HG03066 (cell line): ENCODE measurements around the gene SMPX.
"Not testable (repeated sequence)": the region's sequence is repeated elsewhere in the genome, so short reads cannot be mapped to it uniquely, and the experiment has no call there.

ENCODE experiments used
- ATAC-seq: cut with Tn5 transposase; IDR thresholded peaks from one replicate; pipeline ENCODE4 v1.9.1; 2021; ENCODE audit warnings: low read depth; ENCODE audit not compliant: unreplicated experiment

SMPX gene

DNA sequence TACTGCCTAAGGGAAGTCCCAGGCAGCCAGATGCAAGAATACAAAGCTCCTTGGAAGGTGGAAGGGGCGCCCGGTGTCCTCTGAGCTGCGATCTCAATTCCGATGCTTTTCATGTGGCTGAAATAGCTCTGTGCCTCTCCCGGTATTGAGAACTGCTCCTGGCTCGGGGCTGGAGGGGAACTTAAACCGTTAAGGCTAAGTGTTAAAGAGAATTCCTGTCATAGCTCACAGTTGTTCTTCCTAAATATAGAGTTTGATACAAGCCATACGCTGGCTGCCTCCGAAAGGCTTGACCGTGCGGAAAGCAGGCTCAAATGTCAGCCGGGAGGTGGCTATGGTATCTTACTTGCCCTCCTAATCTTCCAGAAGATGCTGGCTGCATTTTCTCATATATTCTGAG is at the start of gene SMPX:
Gene SMPX (minus strand): TSS at position 157 of the 400 bp plus-strand sequence. CDS start 3,826 bp downstream, outside the sequence.
- ATAC-seq, result no peak

DNA sequence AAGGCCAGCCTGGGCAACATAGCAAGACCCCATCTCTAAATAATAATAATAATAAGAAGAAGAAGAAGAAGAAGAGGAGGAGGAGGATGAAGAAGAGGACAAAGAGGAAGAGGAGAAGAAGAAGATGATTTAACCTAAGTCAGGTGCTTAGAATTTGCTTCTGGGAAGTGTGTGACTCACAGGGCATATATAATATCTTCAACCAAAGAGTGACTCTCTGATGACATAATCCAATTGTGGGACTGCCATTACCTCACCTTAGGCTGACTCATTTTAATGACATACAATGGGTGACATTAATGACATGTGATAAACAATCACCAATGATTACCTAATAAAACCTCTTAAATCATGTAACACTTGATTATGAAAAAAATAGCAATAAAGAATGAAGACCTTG is 48.8 kb upstream of the SMPX start:
- no peak for ATAC-seq

DNA sequence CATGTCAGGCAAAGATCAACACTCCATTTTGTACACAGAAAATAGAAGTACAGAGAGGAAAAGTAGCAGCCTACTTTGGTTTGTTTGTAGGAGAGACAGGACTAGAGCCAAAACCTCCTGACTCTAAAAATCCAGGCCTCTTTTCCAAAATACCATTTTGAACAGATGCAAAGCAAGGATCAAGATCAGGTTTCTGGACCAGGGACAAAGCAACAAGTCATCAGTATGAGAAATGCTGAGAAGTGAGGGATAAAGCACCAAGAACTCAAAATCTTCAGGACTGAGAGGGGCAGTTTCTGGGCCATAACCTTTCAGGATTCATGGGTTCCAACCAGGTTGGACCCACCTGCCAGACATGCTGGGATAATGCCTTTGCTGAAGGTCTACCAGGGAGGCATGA is 44.9 kb upstream of the SMPX start:
- ATAC-seq, result no peak

DNA sequence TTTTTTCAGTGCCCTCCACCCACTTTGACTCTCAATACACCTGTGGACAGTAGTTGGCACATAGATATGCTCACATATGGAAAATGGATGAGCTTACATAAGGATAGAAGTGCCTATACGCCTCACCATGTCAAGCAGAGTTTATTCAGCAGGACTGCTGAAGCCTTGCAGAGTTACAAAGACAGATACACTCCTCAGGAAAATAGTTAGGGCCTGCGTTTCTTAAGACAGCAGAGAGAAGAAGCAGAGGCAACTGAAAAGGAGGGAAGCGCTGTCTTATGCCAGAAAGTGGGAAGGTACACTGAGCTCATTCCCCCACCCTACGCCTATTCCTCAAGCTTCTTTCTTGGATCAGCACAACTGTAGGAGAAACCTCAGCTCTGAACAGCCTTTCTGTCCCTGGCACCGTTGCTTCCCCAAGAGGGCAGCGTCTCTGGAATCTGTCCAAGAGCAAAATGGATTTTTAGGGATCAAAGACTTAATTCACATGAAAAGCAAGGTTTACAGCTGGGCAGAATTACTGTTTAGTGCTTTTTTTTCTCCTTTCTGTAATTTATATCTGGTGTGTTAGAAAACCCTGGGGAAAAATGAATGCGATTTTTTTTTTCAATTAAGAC is 44.2 kb upstream of the SMPX start:
- no peak for ATAC-seq

DNA sequence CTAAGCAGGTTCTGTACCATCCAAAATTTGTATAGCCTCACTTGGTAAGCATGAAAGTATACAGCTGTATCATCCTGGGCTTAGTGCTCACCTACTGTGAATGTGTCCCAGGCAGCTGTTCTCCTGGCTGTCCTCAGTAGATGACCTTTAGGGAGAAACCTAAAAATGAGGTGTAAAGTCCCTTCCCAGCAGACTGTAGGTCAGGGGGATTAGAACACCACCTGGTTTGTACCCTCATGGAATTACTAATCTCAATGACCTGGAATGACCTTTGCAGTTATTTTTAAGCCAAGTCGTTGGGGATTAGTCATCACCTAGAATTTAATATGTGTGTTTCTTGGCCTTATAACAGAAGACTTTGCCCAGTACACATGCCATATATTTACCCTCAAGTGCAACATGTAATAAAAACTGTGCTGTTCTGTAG is 42.4 kb upstream of the SMPX start:
- no peak for ATAC-seq

DNA sequence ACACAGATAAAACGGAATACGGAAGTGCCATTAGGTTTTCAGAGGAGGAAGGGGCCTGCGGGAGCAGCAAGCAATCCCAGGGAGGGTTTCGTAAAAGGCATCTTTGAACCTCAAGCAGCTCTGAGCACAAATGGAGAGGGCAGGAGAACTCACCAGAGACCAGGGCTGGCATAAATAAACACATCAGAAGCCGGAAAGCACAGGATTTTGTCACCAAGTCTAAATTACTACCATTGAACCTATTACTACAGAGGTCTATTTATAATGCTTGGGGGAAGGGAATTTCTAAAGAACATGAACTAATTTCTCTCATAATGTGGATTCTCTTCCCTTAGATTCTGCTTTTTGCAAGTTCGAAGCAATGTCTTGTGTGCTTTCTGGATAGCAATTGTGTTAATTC is 41.9 kb upstream of the SMPX start:
- ATAC-seq, result no peak

DNA sequence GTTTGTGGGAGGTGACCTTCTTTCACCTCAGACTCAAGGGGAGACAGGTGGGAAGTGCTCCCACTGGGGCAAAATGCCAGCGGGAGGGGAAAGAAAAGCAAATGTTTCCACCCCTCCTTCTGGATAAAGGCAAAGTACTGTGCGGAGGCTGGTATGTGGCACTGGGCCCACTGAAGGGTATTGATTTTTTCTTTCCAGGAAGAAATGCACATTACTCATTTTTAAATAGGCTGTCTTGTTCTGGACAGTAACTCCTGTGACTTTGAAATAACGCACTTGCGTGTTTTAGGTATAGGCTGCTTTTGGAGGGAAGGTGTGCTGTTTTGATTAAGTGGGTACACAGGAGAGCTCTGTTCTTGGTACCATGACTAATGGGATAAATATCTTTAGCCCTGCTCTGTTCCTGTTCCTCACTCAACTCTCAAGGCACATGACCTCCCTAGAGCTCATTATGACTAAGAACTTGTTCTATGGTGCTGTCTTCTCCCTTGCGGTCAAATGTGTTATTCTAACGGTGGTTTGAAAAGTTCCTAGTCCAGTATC is 40.8 kb upstream of the SMPX start:
- ATAC-seq, result no peak

DNA sequence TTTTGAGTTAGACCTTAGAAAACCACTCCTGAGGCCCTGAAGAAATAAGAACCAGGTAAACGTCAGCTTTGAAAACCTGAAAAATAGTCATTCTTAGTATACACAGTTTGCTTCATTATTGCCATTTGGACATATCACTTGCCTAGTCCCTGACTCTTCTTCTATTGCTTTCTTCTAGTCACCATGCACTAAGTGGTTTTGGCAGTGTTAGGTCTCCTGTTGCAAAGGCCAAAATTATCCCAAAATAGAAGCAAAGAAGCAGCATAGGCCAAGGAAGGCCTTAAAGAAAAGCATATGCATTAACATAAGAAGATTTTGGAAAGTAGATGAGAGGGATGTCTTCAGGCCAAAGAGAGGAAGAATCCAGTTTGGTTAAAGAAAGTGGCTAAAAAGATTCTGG is 24.1 kb upstream of the SMPX start:
- no peak for ATAC-seq

DNA sequence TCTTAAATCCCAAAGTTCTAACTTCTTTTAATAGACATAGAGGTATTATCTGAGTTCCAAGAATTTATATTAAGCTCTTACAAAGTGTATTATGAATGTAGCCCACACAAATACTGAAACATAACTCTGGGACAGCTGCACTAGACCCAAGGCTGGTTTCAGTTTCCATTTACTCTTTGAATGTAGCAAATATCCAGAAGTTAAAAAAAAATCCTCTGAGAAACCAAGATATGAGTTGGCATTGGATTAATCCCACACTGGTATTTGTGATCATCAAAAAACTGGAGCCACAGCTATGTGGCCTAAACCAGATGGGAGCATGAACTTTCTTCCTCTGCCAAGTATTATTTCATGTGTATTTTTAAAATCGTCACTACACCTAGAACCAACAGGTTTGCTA is 23.6 kb upstream of the SMPX start:
- ATAC-seq, result no peak

DNA sequence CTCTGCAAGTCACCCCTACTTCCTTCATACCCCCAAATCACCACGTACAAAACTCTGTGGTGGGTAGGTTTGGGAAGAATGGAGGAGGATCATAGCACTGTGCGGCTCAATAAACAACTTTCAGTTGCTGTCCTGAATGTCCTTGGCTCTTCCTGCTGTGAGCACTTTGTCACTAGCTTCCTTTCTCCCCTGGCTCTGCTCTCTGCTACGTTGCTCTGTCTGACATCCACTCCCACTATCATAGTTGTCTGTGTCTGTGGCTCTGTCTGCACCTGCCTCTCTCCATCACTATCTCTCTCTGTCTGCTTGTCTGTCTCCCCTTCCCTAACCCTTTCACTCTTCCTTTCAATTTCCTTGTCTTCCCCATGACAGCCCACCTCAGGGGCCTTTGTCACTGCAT is 21.2 kb upstream of the SMPX start:
- no peak for ATAC-seq

DNA sequence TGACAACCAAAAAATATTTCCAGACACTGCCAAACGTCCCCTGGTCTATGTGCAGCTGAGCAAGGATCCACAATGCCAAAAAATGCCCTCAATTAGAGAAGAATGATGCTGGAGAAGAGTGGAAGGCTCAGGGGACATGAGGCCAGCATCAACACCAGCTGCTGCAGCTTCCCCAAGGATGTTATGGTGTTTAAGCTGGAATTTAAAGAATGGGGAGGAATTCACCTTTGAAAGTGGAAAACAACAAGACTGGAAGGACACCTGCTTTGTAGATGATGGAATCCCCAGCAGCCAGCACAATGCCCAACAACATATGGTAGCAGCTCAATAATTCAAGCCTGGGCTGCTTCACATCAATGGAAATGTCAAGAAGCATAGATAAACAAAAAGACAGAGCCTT is 20.3 kb upstream of the SMPX start:
- no peak for ATAC-seq

DNA sequence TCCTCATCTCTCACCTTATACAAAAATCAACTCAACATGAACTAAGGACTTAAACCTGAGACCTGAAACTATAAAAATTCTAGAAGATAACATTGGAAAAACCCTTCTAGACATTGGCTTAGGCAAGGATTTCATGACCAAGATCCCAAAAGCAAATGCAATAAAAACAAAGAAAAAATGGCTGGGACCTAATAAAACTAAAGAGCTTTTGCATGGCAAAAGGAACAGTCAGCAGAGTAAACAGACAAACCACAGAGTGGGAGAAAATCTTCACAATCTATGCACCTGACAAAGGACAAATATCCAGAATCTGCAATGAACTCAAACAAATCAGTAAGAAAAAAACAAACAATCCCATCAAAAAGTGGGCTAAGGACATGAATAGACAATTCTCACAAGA is 17.2 kb upstream of the SMPX start:
- ATAC-seq, result not testable (repeated sequence)

DNA sequence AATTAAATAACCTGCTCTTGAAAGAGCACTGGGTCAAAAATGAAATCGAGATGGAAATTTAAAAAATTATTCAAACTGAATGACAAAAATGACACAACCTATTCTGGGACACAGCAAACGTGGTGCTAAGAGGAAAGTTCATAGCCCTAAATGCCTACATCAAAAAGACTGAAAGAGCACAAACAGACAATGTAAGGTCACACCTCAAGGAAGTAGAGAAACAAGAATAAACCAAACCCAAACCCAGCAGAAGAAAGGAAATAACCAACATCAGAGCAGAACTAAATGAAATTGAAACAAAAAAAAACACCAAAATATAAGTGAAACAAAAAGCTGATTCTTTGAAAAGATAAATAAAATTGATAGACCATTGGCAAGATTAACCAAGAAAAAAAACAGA is 15.1 kb upstream of the SMPX start:
- ATAC-seq, result not testable (repeated sequence)

DNA sequence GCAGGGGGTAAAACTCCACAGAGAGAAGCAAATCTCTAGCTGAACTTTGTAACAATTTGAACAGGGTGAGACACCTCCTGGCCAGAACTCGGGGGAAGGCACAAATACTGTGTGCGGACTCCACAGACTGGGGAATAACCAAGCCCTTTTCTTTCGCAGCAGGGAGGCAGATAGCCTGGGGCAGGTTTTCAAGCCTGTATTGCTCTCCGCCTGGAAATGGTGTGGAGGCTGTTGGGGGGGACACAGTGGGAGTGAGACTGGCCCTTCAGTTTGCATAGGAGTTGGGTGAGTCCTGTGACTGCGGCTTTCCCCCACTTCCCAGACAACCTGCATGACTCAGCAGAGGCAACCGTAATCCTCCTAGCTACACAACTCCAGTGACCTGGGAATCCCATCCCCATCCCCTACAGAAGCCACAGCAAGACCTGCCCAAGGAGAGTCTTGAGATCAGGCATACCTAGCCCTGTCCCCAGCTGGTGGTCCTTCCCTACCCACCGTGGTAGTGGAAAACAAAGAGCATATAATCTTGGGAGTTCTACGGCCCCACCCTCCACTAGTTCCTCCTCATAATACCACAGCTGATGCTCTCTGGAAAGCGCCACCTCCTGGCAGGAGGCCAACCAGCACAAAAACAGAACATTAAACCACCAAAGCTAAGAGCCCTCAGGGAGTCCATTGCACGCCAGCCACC is 12.9 kb upstream of the SMPX start:
- ATAC-seq, result no peak

DNA sequence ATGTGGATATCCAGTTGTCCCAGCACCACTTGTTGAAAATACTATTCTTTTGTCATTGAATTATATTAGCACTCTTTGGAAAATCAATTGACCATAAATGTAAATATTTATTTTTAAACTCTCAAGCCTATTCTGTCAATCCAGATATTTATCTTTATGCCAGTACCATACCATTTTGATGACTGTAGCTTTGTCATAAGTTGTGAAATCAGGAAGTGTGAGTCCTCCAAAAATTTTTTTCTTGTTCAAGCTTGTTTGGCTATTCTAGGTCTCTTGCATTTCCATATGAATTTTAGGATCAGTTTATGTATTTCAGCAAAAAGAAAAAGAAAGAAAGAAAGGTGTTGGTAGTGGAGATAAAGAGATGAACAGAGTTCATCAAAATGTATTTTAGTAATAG is 8.2 kb upstream of the SMPX start:
- ATAC-seq, result no peak

DNA sequence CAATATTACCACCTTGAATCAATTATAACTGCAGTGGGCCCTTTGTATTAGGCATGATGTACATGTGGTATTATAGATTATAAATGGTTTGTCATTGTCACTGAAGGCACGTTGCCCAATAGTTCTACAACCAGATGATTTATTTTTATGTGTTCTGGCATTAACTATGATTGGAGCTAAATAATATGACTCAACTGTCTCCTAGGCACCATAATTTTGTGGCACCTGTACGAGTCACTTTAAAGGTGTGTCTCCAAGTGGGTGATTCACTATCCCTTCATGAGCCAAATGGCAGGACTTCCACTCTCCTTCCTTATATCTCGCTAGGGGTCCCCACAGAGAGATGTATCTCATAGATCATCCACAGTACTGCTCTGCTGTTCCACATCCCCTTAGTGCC is 6.1 kb upstream of the SMPX start:
- no peak for ATAC-seq

DNA sequence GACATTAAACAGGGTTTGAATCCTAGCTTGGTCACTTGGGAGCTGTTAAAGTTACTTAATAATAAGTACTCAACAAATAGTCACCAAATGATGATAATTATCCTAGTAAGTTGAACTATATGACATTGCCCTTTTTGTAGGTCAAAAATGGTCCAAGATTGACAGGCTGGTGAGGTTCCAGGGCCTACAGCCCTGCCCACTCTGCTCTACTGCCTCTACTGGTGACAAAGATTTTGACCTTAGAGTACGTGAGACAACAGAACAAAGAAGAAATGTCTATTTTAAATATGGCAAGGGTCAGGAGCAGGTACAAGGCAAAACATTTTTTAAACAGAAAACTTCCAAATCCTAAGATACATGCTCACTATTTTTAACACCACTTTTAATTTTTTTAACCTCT is 572 bp upstream of the SMPX start:
- ATAC-seq, result no peak

DNA sequence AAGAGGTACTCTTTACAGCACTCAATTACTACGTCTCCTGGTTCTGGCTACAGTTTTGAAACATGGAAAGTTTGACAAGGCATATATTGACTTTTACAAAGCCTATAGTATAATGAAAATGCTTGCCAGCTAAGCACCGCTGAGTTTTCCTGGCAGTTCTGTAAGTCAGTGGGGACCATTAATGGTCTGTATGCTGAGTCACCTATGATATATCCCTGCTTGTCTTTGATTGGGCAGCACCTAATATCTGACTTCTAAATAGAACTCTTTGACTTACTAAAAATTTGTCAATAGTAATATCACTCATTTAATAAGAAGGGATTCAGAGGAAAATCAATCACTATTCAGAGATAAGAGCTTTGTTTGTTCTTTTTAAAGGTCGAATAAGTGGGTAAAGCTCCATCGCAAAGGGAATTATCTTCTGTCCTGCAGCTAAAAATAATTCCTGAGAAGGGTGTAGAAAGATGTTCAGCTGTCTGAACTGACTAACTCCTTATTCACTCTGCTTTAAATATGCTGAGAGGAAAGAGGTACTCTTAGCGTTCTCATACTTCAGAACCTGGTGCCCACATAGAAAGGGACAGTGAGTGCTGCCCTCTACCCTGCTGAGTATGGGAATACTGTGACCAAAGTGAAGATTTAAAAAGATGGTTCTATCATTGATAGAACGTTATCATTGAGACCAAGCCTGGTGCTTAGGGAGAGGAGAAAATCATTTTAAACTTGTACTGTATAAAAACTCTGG is 959 bp downstream of the SMPX start:
- no peak for ATAC-seq

DNA sequence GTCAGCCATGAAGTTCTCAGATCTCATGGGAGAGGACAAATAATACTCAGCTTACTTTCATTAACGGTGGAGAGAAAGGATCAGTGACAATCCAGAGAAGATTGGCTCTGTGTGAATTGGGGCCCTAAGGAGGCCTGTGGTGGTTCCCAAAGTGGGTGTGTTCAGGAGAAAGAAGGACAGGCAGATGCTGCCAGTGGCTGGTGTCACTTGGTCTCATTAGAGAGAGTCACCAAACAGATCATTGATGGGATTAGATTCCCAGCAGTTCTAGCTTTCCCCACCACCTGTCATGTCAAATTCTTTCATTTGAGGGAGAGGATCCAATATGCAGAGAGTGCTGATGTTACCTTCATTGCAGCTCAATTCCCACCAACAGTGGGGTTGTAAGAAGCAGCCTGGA is 8.0 kb downstream of the SMPX start:
- ATAC-seq, result no peak

DNA sequence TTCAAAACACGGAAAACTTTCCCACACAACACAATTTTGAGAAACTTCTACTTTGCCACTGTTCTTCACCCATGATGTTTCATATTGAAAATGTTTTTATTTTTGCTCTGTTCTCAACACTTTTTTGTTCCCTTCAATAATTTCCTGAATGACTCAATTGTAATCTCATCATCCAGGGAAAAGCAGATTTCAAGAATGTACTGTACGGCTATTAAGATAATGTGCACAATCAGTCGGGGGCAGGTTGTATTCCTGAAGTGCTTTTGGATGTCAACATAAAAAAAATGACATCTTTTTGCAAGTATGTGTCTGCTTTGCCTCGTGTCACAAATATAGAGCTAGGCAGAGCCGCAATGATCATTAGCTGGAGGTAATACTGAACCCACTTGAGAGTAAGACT is 9.7 kb downstream of the SMPX start:
- ATAC-seq, result no peak

DNA sequence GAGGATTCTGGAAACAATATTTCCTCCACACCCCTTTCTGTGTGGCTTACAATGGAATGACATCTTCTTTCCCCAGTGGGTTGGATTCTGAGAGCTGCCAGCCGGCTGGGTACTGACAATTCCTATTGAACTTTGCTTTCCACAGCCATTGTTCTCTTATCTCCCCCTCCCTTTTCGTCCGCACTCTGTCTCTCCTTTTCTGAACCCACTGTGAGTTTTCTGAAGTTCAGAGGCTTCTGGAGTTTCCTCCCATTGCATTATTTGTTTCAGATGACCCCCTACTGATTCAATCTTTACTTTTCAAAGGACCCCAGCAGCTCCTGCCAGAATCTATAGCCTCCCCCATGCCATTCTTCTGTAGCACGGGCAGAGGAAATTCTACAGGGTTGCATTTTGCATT is 10.4 kb downstream of the SMPX start:
- no peak for ATAC-seq

DNA sequence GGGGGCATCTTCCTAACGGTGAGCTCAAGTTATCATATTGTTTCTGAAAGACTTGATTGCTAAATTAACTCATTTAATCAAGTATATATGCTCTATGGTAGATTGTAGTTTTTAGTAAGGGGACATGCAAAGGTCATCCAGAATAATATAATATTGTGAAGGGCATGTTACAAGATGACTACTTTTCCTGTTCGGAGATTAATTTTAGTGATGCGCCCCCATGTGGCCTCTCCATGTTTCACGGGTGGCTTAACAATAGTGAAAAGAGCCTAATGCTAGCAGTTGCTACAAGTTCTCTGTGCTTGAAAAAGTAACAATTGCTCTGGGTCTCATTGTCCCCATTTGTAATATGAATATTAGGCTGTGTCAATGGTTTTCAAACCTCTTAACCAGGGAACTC is 12.2 kb downstream of the SMPX start:
- no peak for ATAC-seq
